Neuronal stem cell (in vitro differentiated cells): ENCODE results near the gene AGBL4.
A peak's percentile ranks its signal among the peaks of the same experiment; 100 is the strongest.

Source experiments
- DNase-seq: peaks from one replicate; pipeline ENCODE4 v3.0.0-alpha.2; 2013; ENCODE audit warnings: low spot score
- H2AFZ ChIP-seq: one replicate; pipeline ENCODE4 v1.6.1; 2013; ENCODE audit warnings: mild to moderate bottlenecking, low read length, inconsistent platforms
- H2AK5ac ChIP-seq: 2 replicates; pipeline ENCODE4 v1.6.1; 2013; ENCODE audit warnings: low read depth, mild to moderate bottlenecking, inconsistent platforms, low read length, moderate library complexity, mixed read lengths
- H2BK120ac ChIP-seq: 2 replicates; pipeline ENCODE4 v1.6.1; 2013; ENCODE audit warnings: low read depth, mild to moderate bottlenecking, inconsistent platforms, low read length, moderate library complexity, mixed read lengths
- H2BK12ac ChIP-seq: one replicate; pipeline ENCODE4 v1.6.1; 2013; ENCODE audit warnings: low read length, inconsistent platforms
- H2BK15ac ChIP-seq: 2 replicates; pipeline ENCODE4 v1.6.1; 2013; ENCODE audit warnings: mild to moderate bottlenecking, low read length, inconsistent platforms, mixed read lengths
- H2BK5ac ChIP-seq: one replicate; pipeline ENCODE4 v1.6.1; 2013; ENCODE audit warnings: inconsistent platforms, mild to moderate bottlenecking, low read length, moderate library complexity
- H3K14ac ChIP-seq: one replicate; pipeline ENCODE4 v1.6.1; 2013; ENCODE audit warnings: low read length, inconsistent platforms
- H3K18ac ChIP-seq: 2 replicates; pipeline ENCODE4 v1.6.1; 2013; ENCODE audit warnings: low read length, inconsistent platforms
- H3K23ac ChIP-seq: 2 replicates; pipeline ENCODE4 v1.6.1; 2013; ENCODE audit warnings: low read depth, mild to moderate bottlenecking, mixed read lengths, low read length, inconsistent platforms; ENCODE audit not compliant: poor library complexity
- H3K27ac ChIP-seq: replicated peaks from 3 replicates; pipeline ENCODE4 v1.5.1; 2013; ENCODE audit warnings: low read length, inconsistent platforms
- H3K27me3 ChIP-seq, 3 experiments: 2 replicates each; pipeline ENCODE4 v1.6.1; 2013; ENCODE audit warnings: low read length in 3 of 3, mild to moderate bottlenecking in 2 of 3, inconsistent platforms in 1 of 3, low read depth in 1 of 3, mixed read lengths in 1 of 3, moderate library complexity in 1 of 3; ENCODE audit not compliant: control insufficient read depth in 3 of 3, insufficient read depth in 3 of 3
- H3K36me3 ChIP-seq, 2 donors: replicated peaks in 1 of 2; 2 replicates each; pipeline ENCODE4 v1.6.1; 2013; ENCODE audit warnings: low read length in 2 of 2; ENCODE audit not compliant: control insufficient read depth in 2 of 2, insufficient read depth in 2 of 2
- H3K4ac ChIP-seq: 2 replicates; pipeline ENCODE4 v1.6.1; 2013; ENCODE audit warnings: inconsistent platforms, mild to moderate bottlenecking, low read length, moderate library complexity
- H3K4me1 ChIP-seq, 2 donors: 1 replicate in 1 of 2; 2 replicates in 1 of 2; pipeline ENCODE4 v1.6.1; 2013; ENCODE audit warnings: low read length in 2 of 2, low read depth in 1 of 2; ENCODE audit not compliant: control insufficient read depth in 2 of 2, insufficient read depth in 1 of 2
- H3K4me2 ChIP-seq: one replicate; pipeline ENCODE4 v1.6.1; 2013; ENCODE audit warnings: mild to moderate bottlenecking, low read length, inconsistent platforms; ENCODE audit not compliant: insufficient read depth, poor library complexity, severe bottlenecking
- H3K4me3 ChIP-seq, 2 donors: 2 replicates each; pipeline ENCODE4 v1.5.1; 2013; ENCODE audit warnings: low read length in 2 of 2, mild to moderate bottlenecking in 2 of 2, inconsistent platforms in 1 of 2, moderate library complexity in 1 of 2
- H3K79me1 ChIP-seq: one replicate; pipeline ENCODE4 v1.6.1; 2013; ENCODE audit warnings: low read depth, mild to moderate bottlenecking, inconsistent platforms, low read length, moderate library complexity
- H3K9ac ChIP-seq: one replicate; pipeline ENCODE4 v1.6.1; 2013; ENCODE audit warnings: mild to moderate bottlenecking, low read depth, low read length, inconsistent platforms; ENCODE audit not compliant: poor library complexity
- H3K9me3 ChIP-seq, 2 donors: replicated peaks in 1 of 2; 2 replicates each; pipeline versions ENCODE3 to v1.6.1; 2013; ENCODE audit warnings: low read length in 2 of 2, mild to moderate bottlenecking in 2 of 2, inconsistent platforms in 1 of 2, low read depth in 1 of 2, mixed read lengths in 1 of 2, moderate library complexity in 1 of 2; ENCODE audit not compliant: control insufficient read depth in 2 of 2, insufficient read depth in 1 of 2
- H4K8ac ChIP-seq: one replicate; pipeline ENCODE4 v1.6.1; 2013; ENCODE audit warnings: low read depth, mild to moderate bottlenecking, inconsistent platforms, low read length, moderate library complexity
- H4K91ac ChIP-seq: one replicate; pipeline ENCODE4 v1.6.1; 2013; ENCODE audit warnings: low read length, low read depth, mild to moderate bottlenecking, inconsistent platforms; ENCODE audit not compliant: poor library complexity
- WGBS, 2 donors: extraction: QIAGEN DNeasy Blood & Tissue Kit; methylation state at CpG; one replicate each; pipeline ENCODE4 v1.1.7; 2013; ENCODE audit warnings: missing lambda C conversion rate in 2 of 2, mixed read lengths in 1 of 2; ENCODE audit not compliant: insufficient read length in 2 of 2, insufficient replicate concordance in 1 of 2; ENCODE audit errors: extremely low coverage in 2 of 2; 5-methylcytosine and 5-hydroxymethylcytosine counted together

Gene AGBL4

GRCh38 chr1:48740621-48741020, 1283.1 kb downstream of the AGBL4 start:
- no peak overlapping the region for H3K4me3 ChIP-seq
- peaks cover 27 to 98% of the 10 kb centered on the region in 2 donors for H3K36me3 ChIP-seq
- no peak overlapping the region for H4K91ac ChIP-seq
- no peak overlapping the region for H4K8ac ChIP-seq
- no peak overlapping the region for H2BK120ac ChIP-seq
- H3K23ac ChIP-seq, result no peak overlapping the region
- no peaks in the 10 kb centered on the region for H3K27me3 ChIP-seq
- no CpG with 5 or more reads among the region's 3 CpGs for WGBS, 2 donors
- H2BK15ac ChIP-seq, result no peak overlapping the region
- H3K18ac ChIP-seq, result no peak overlapping the region
- no peak overlapping the region for H2AK5ac ChIP-seq
- no peaks in the 10 kb centered on the region for H3K79me1 ChIP-seq
- H3K9ac ChIP-seq, result no peak overlapping the region
- DNase-seq, result no peak
- peaks cover under 1 to 6% of the 10 kb centered on the region in 2 donors for H3K4me1 ChIP-seq
- no peak overlapping the region for H2BK12ac ChIP-seq
- no peak overlapping the region for H2BK5ac ChIP-seq
- H3K4me2 ChIP-seq, result no peak overlapping the region
- H3K9me3 ChIP-seq, result no peaks in the 10 kb centered on the region
- H2AFZ ChIP-seq, result no peak overlapping the region
- no peak overlapping the region for H3K27ac ChIP-seq
- H3K4ac ChIP-seq, result no peak overlapping the region
- H3K14ac ChIP-seq, result no peak overlapping the region

GRCh38 chr1:48739091-48739490, 1284.7 kb downstream of the AGBL4 start:
- H3K18ac ChIP-seq, result no peak overlapping the region
- DNase-seq, result no peak
- H2AK5ac ChIP-seq, result no peak overlapping the region
- H3K4me2 ChIP-seq, result no peak overlapping the region
- no peak overlapping the region for H3K9ac ChIP-seq
- no peak overlapping the region for H2BK5ac ChIP-seq
- no peaks in the 10 kb centered on the region for H3K79me1 ChIP-seq
- no CpG with 5 or more reads among the region's 3 CpGs for WGBS, 2 donors
- no peak overlapping the region for H3K4ac ChIP-seq
- no peaks in the 10 kb centered on the region for H3K9me3 ChIP-seq
- H4K91ac ChIP-seq, result no peak overlapping the region
- no peak overlapping the region for H4K8ac ChIP-seq
- H2BK120ac ChIP-seq, result no peak overlapping the region
- H3K23ac ChIP-seq, result no peak overlapping the region
- no peak overlapping the region for H2AFZ ChIP-seq
- H3K27ac ChIP-seq, result no peak overlapping the region
- no peaks in the 10 kb centered on the region for H3K27me3 ChIP-seq
- peaks cover 2 to 12% of the 10 kb centered on the region in 2 donors for H3K4me1 ChIP-seq
- H3K36me3 ChIP-seq, result peaks cover 27 to 98% of the 10 kb centered on the region in 2 donors
- H3K14ac ChIP-seq, result no peak overlapping the region
- no peak overlapping the region for H2BK12ac ChIP-seq
- H3K4me3 ChIP-seq, result no peak overlapping the region
- H2BK15ac ChIP-seq, result no peak overlapping the region

GRCh38 chr1:48738356-48738755, 1285.4 kb downstream of the AGBL4 start:
- H2AFZ ChIP-seq, result no peak overlapping the region
- no peak overlapping the region for H2AK5ac ChIP-seq
- no peak overlapping the region for H2BK5ac ChIP-seq
- no peak overlapping the region for H2BK12ac ChIP-seq
- no peak overlapping the region for H3K4me2 ChIP-seq
- no peak overlapping the region for H3K18ac ChIP-seq
- H4K91ac ChIP-seq, result no peak overlapping the region
- H3K27me3 ChIP-seq, result no peaks in the 10 kb centered on the region
- peak overlapping the region; percentile 22 for H3K9ac ChIP-seq
- no peak overlapping the region for H2BK15ac ChIP-seq
- no peak overlapping the region for H3K4ac ChIP-seq
- peaks cover 35 to 98% of the 10 kb centered on the region in 2 donors for H3K36me3 ChIP-seq
- H2BK120ac ChIP-seq, result no peak overlapping the region
- no peak overlapping the region for H4K8ac ChIP-seq
- no peak overlapping the region for H3K4me3 ChIP-seq
- H3K79me1 ChIP-seq, result no peaks in the 10 kb centered on the region
- DNase-seq, result no peak
- peaks cover 2 to 12% of the 10 kb centered on the region in 2 donors for H3K4me1 ChIP-seq
- H3K27ac ChIP-seq, result no peak overlapping the region
- no peaks in the 10 kb centered on the region for H3K9me3 ChIP-seq
- no peak overlapping the region for H3K23ac ChIP-seq
- WGBS, 2 donors, result no CpG with 5 or more reads among the region's 4 CpGs
- no peak overlapping the region for H3K14ac ChIP-seq

GRCh38 chr1:48735796-48736195, 1288.0 kb downstream of the AGBL4 start:
- H3K4me2 ChIP-seq, result no peak overlapping the region
- H4K8ac ChIP-seq, result no peak overlapping the region
- H3K27ac ChIP-seq, result no peak overlapping the region
- no peak overlapping the region for H2BK15ac ChIP-seq
- H3K79me1 ChIP-seq, result no peaks in the 10 kb centered on the region
- H3K4ac ChIP-seq, result no peak overlapping the region
- no peaks in the 10 kb centered on the region for H3K27me3 ChIP-seq
- no peak overlapping the region for H3K9ac ChIP-seq
- H3K14ac ChIP-seq, result no peak overlapping the region
- H2BK5ac ChIP-seq, result no peak overlapping the region
- H3K4me1 ChIP-seq, result peaks cover 2 to 12% of the 10 kb centered on the region in 2 donors
- no CpG with 5 or more reads among the region's 6 CpGs for WGBS, 2 donors
- H3K9me3 ChIP-seq, result no peaks in the 10 kb centered on the region
- H2BK120ac ChIP-seq, result no peak overlapping the region
- no peak overlapping the region for H2AFZ ChIP-seq
- no peak overlapping the region for H3K18ac ChIP-seq
- DNase-seq, result no peak
- peaks cover 40 to 98% of the 10 kb centered on the region in 2 donors for H3K36me3 ChIP-seq
- no peak overlapping the region for H2AK5ac ChIP-seq
- no peak overlapping the region for H3K23ac ChIP-seq
- no peak overlapping the region for H4K91ac ChIP-seq
- H3K4me3 ChIP-seq, result no peak overlapping the region
- H2BK12ac ChIP-seq, result no peak overlapping the region
